T-cell (primary cell): ENCODE data around the gene PGBD1. TPM values are rescaled to one million over a fixed set of nuclear protein-coding genes. Genes with fewer than 3 reads are reported as not detected.

Experiments used
- ATAC-seq, 4 experiments: fragments of 200-7000 bp in 3 of 4; fragments of 150-1000 bp in 1 of 4; cut with Tn5 transposase; replicated peaks in 1 of 4; 1 replicate in 3 of 4; 2 replicates in 1 of 4; pipeline ENCODE4 v1.10.0; 2021; ENCODE audit warnings: moderate library complexity in 3 of 4, mild to moderate bottlenecking in 2 of 4, moderate number of reproducible peaks in 1 of 4
- CTCF ChIA-PET, 2 donors: fragments of 300-600 bp; sonication (Branson Sonifier 250); formaldehyde crosslinking; loops; one replicate each; lab custom pipeline; 2022; ENCODE audit warnings: antibody characterized with exemption in 2 of 2; lab: Charles Lee
- POLR2A ChIA-PET, 2 donors: fragments of 300-600 bp; sonication (Branson Sonifier 250); formaldehyde crosslinking; loops; one replicate each; lab custom pipeline; 2022; ENCODE audit warnings: antibody characterized with exemption in 2 of 2; lab: Charles Lee
- DNase-seq, 35 experiments: peaks; one replicate each; pipeline versions ENCODE4 v3.0.0 to v3.0.0-alpha.2; 2013 to 2023
- H3K27ac ChIP-seq: one replicate; pipeline ENCODE4 v1.5.1; 2013; ENCODE audit warnings: low read length
- H3K27me3 ChIP-seq, 2 experiments: replicated peaks in 1 of 2; 1 replicate in 1 of 2; 2 replicates in 1 of 2; pipeline versions ENCODE4 v1.6.1 to v1.7.0; 2013; ENCODE audit warnings: low read length in 1 of 2, mixed read lengths in 1 of 2; ENCODE audit not compliant: control insufficient read depth in 2 of 2, insufficient read depth in 2 of 2; ENCODE audit errors: extremely low read depth in 1 of 2
- H3K36me3 ChIP-seq, 2 donors: 1 replicate in 1 of 2; 2 replicates in 1 of 2; pipeline versions ENCODE4 v1.6.1 to v1.7.0; 2013; ENCODE audit warnings: low read length in 1 of 2; ENCODE audit not compliant: control insufficient read depth in 2 of 2, insufficient read depth in 1 of 2; ENCODE audit errors: extremely low read depth in 1 of 2
- H3K4me1 ChIP-seq, 2 experiments: 1 replicate in 1 of 2; 2 replicates in 1 of 2; pipeline versions ENCODE4 v1.6.1 to v1.7.0; 2013; ENCODE audit warnings: low read length in 2 of 2, mixed read lengths in 1 of 2; ENCODE audit not compliant: insufficient read depth in 2 of 2, control insufficient read depth in 1 of 2; ENCODE audit errors: extremely low read depth in 1 of 2
- H3K4me3 ChIP-seq, 2 donors: 1 replicate in 1 of 2; 2 replicates in 1 of 2; pipeline versions ENCODE4 v1.5.1 to v1.7.0; 2013; ENCODE audit warnings: mild to moderate bottlenecking in 2 of 2, low read length in 1 of 2, moderate library complexity in 1 of 2; ENCODE audit not compliant: control insufficient read depth in 1 of 2; ENCODE audit errors: extremely low read depth in 1 of 2
- H3K9me3 ChIP-seq: 2 replicates; pipeline ENCODE4 v1.7.0; 2013
- H3K27ac Mint-ChIP-seq, 2 donors: one replicate each; pipeline ENCODE4 v1.8.0; 2020 to 2021; ENCODE audit warnings: mild to moderate bottlenecking in 2 of 2, mixed read lengths in 2 of 2
- H3K27me3 Mint-ChIP-seq, 2 donors: one replicate each; pipeline ENCODE4 v1.8.0; 2021 to 2022; ENCODE audit warnings: mixed read lengths in 2 of 2
- H3K36me3 Mint-ChIP-seq: one replicate; pipeline ENCODE4 v1.8.0; 2021; ENCODE audit warnings: mixed read lengths
- H3K4me1 Mint-ChIP-seq, 3 donors: one replicate each; pipeline ENCODE4 v1.8.0; 2020 to 2022; ENCODE audit warnings: mixed read lengths in 3 of 3, mild to moderate bottlenecking in 1 of 3
- H3K4me3 Mint-ChIP-seq, 3 donors: one replicate each; pipeline ENCODE4 v1.8.0; 2020 to 2022; ENCODE audit warnings: mild to moderate bottlenecking in 3 of 3, mixed read lengths in 3 of 3, moderate library complexity in 3 of 3
- H3K9me3 Mint-ChIP-seq, 3 donors: one replicate each; pipeline ENCODE4 v1.8.0; 2020 to 2022; ENCODE audit warnings: mixed read lengths in 3 of 3
- WGBS: methylation state at CpG from one replicate; pipeline ENCODE4 v1.1.5; 2013; ENCODE audit warnings: missing lambda C conversion rate; ENCODE audit not compliant: insufficient coverage; 5-methylcytosine and 5-hydroxymethylcytosine counted together
- total RNA-seq, 35 experiments: library from RNA in 6 of 35; stranded (reverse) in 6 of 35; fragments of 120-200 nt in 1 of 35; gene quantifications; one replicate each; pipeline versions ENCODE4 v1.2.1 to v1.2.4 and lab custom pipeline; 2013 to 2026

Gene PGBD1
- total RNA-seq, 5 donors from 2014 or later (not counting 1 experiment from before 2014, with no cell fraction given): 1.1 to 2.0 (median 1.2) TPM

- ChIA-PET CTCF (interaction anchor here in 1 of 2 donors (1.5 to 1.8 kb wide), 2 partner anchors 21 to 210 kb away, joined by 5 to 8 read pairs; partner anchors contain the start of gene ZSCAN16), POLR2A (interaction anchor here in 1 of 2 donors (0.9 to 1.2 kb wide), 2 partner anchors 68 to 441 kb away, joined by 10 to 11 read pairs; partner anchors contain the start of gene ZSCAN26)
- H3K36me3 ChIP-seq: no peaks in the 10 kb centered on the region
- peak overlapping the region in 1 of 3 donors; percentile 9 for H3K4me3 Mint-ChIP-seq
- no peaks in the 10 kb centered on the region for H3K27me3 Mint-ChIP-seq
- no peaks in the 10 kb centered on the region for H3K27me3 ChIP-seq
- peak overlapping the region; percentile 97 for H3K27ac ChIP-seq
- peak in 1 of 35 experiments; percentile 32 for DNase-seq
- H3K4me1 ChIP-seq: peaks cover 6 to 13% of the 10 kb centered on the region in 2 experiments
- no peaks in the 10 kb centered on the region for H3K9me3 Mint-ChIP-seq
- no peaks in the 10 kb centered on the region for H3K9me3 ChIP-seq
- H3K36me3 Mint-ChIP-seq: no peaks in the 10 kb centered on the region
- WGBS: no CpG with 5 or more reads among the region's 7 CpGs
- peaks cover 3 to 7% (median 6%) of the 10 kb centered on the region in 3 donors for H3K4me1 Mint-ChIP-seq
- peak overlapping the region; percentile 19 to 23 for H3K27ac Mint-ChIP-seq
- H3K4me3 ChIP-seq: no peak overlapping the region
- ATAC-seq: no peak
Measured at GRCh38 chr6:28334286-28335039, 53.1 kb downstream of the PGBD1 start.

GRCh38 chr6:28335040-28335563, 53.7 kb downstream of the PGBD1 start:
- H3K36me3 ChIP-seq: no peaks in the 10 kb centered on the region
- H3K27me3 ChIP-seq: no peaks in the 10 kb centered on the region
- Mint-ChIP-seq H3K27ac (no peak overlapping the region), H3K4me3 (peak overlapping the region in 1 of 3 donors; percentile 9), H3K27me3 (no peaks in the 10 kb centered on the region), H3K9me3 (peaks cover 0 to 2% (median 0%) of the 10 kb centered on the region in 3 donors), H3K36me3 (peaks cover under 1% of the 10 kb centered on the region), H3K4me1 (peaks cover 3 to 7% (median 6%) of the 10 kb centered on the region in 3 donors)
- H3K27ac ChIP-seq: peak overlapping the region; percentile 97
- H3K4me1 ChIP-seq: peaks cover 6 to 13% of the 10 kb centered on the region in 2 experiments
- DNase-seq (peak in 2 of 35 experiments; percentile 0 to 7), ATAC-seq (peak in 1 of 4 experiments; percentile 2)
- no peaks in the 10 kb centered on the region for H3K9me3 ChIP-seq
- ChIA-PET POLR2A (interaction anchor here (0.6 to 1.2 kb wide), 8 partner anchors 14 to 471 kb away, joined by 3 to 11 read pairs (median 3); partner anchors contain the start of genes ZKSCAN4 (in 1 of the 2) and ZSCAN26 (in 1 of the 2)), CTCF (interaction anchor here in 1 of 2 donors (0.6 to 1.8 kb wide), 6 partner anchors 15 to 445 kb away, joined by 3 to 8 read pairs (median 5); partner anchors contain the start of genes ZKSCAN3, ZSCAN16 and ZSCAN26)
- peak overlapping the region; percentile 75 to 93 for H3K4me3 ChIP-seq
- 3% methylated on average over 6 of the region's 12 CpGs for WGBS

GRCh38 chr6:28335564-28336283, 54.4 kb downstream of the PGBD1 start, which contains the start of gene ZSCAN31:
Gene ZSCAN31 (minus strand): TSS chr6:28336148. CDS start chr6:28329683, 6,465 bp downstream.
- Mint-ChIP-seq H3K4me3 (peak within 1 kb of the TSS in 1 of 3 donors; percentile 9), H3K9me3 (peaks cover 0 to 7% (median 3%) of the 10 kb centered on the region in 3 donors), H3K27me3 (no peaks in the 10 kb centered on the region), H3K36me3 (peaks cover 4% of the 10 kb centered on the region), H3K4me1 (peaks cover 3 to 7% (median 6%) of the 10 kb centered on the region in 3 donors), H3K27ac (no peak within 1 kb of the TSS)
- no peaks in the 10 kb centered on the region for H3K36me3 ChIP-seq
- no peaks in the 10 kb centered on the region for H3K27me3 ChIP-seq
- POLR2A ChIA-PET: interaction anchor here (0.5 to 1.2 kb wide), 9 partner anchors 14 to 472 kb away, joined by 3 to 11 read pairs (median 3); partner anchors contain the start of genes ZKSCAN4 (in 1 of the 2) and ZSCAN26 (in 1 of the 2)
- CTCF ChIA-PET: interaction anchor here in 1 of 2 donors (0.6 to 1.8 kb wide), 6 partner anchors 14 to 446 kb away, joined by 3 to 8 read pairs (median 5); partner anchors contain the start of genes ZKSCAN3, ZSCAN16 and ZSCAN26
- WGBS: under 1% methylated on average over 24 of the region's 35 CpGs
- peak within 1 kb of the TSS; percentile 75 to 93 for H3K4me3 ChIP-seq
- no peaks in the 10 kb centered on the region for H3K9me3 ChIP-seq
- peak; percentile 89 to 93 (median 91) for ATAC-seq
- H3K27ac ChIP-seq: peak within 1 kb of the TSS; percentile 97
- DNase-seq: peak; percentile 55 to 90 (median 78)
- H3K4me1 ChIP-seq: peaks cover 6 to 13% of the 10 kb centered on the region in 2 experiments

GRCh38 chr6:28336284-28337120, 55.1 kb downstream of the PGBD1 start:
- Histone ChIP-seq H3K9me3 (no peaks in the 10 kb centered on the region), H3K4me3 (peak overlapping the region; percentile 75 to 93), H3K36me3 (no peaks in the 10 kb centered on the region), H3K4me1 (peaks cover 6 to 13% of the 10 kb centered on the region in 2 experiments), H3K27ac (peak overlapping the region; percentile 97), H3K27me3 (no peaks in the 10 kb centered on the region)
- peaks cover 0 to 10% (median 3%) of the 10 kb centered on the region in 3 donors for H3K9me3 Mint-ChIP-seq
- H3K27me3 Mint-ChIP-seq: no peaks in the 10 kb centered on the region
- WGBS: 17% methylated on average over 21 of the region's 24 CpGs
- DNase-seq (peak in 13 of 35 experiments; percentile 3 to 62 (median 10)), ATAC-seq (no peak)
- peaks cover 4% of the 10 kb centered on the region for H3K36me3 Mint-ChIP-seq
- ChIA-PET POLR2A (interaction anchor here in 1 of 2 donors (0.5 kb wide), 1 partner anchor 204 kb away, joined by 5 read pairs; no protein-coding TSS in a partner anchor), CTCF (interaction anchor here in 1 of 2 donors (1.2 to 1.8 kb wide), 2 partner anchors 19 to 70 kb away, joined by 5 to 8 read pairs; partner anchors contain the start of gene ZSCAN26)
- no peak overlapping the region for H3K27ac Mint-ChIP-seq
- H3K4me3 Mint-ChIP-seq: no peak overlapping the region
- peaks cover 3 to 7% (median 6%) of the 10 kb centered on the region in 3 donors for H3K4me1 Mint-ChIP-seq

- H3K27ac Mint-ChIP-seq: no peak overlapping the region
- H3K27me3 Mint-ChIP-seq: no peaks in the 10 kb centered on the region
- DNase-seq (no peak), ATAC-seq (no peak)
- peaks cover 3 to 7% (median 6%) of the 10 kb centered on the region in 3 donors for H3K4me1 Mint-ChIP-seq
- no peak overlapping the region for H3K4me3 Mint-ChIP-seq
- POLR2A ChIA-PET: no interaction called here
- Histone ChIP-seq H3K27me3 (peaks cover 0 to 2% of the 10 kb centered on the region in 2 experiments), H3K9me3 (no peaks in the 10 kb centered on the region), H3K4me3 (no peak overlapping the region), H3K27ac (no peak overlapping the region), H3K4me1 (peaks cover 6 to 13% of the 10 kb centered on the region in 2 experiments), H3K36me3 (no peaks in the 10 kb centered on the region)
- H3K9me3 Mint-ChIP-seq: peaks cover 0 to 10% (median 3%) of the 10 kb centered on the region in 3 donors
- peaks cover 4% of the 10 kb centered on the region for H3K36me3 Mint-ChIP-seq
- CTCF ChIA-PET: no interaction called here
Measured at GRCh38 chr6:28337121-28337520, 55.7 kb downstream of the PGBD1 start.
